H1 (cell line): Measurements from ENCODE around the gene OSBPL3. TPM values are rescaled to one million over a fixed set of nuclear protein-coding genes. Genes with fewer than 3 reads are reported as not detected.

ENCODE experiments used
- CHD2 ChIP-seq: IDR thresholded peaks from 2 replicates; pipeline ENCODE4 v1.6.1; 2012; ENCODE audit warnings: low read length, improper control_type of control experiment
- GABPA ChIP-seq: IDR thresholded peaks from 2 replicates; pipeline ENCODE4 v1.6.1; 2011; ENCODE audit warnings: mild to moderate bottlenecking, low read length, moderate library complexity, borderline replicate concordance; ENCODE audit not compliant: insufficient read depth
- SRF ChIP-seq: IDR thresholded peaks from 2 replicates; pipeline ENCODE4 v1.6.1; 2011; ENCODE audit warnings: mild to moderate bottlenecking, low read depth, low read length, moderate library complexity
- SUZ12 ChIP-seq: fragments of 200-600 bp; sonication (generic); IDR thresholded peaks from 2 replicates; pipeline ENCODE4 v1.6.1; 2012; ENCODE audit warnings: mild to moderate bottlenecking, inconsistent platforms, low read length, moderate library complexity, mixed read lengths
- polyA plus RNA-seq, 7 experiments: library from polyadenylated mRNA; depleted of rRNA in 3 of 7; stranded (reverse) in 5 of 7; unstranded in 2 of 7; fragments of >200 nt in 5 of 7; fragments of 200-250 nt in 2 of 7; gene quantifications; 1 replicate in 5 of 7; 2 replicates in 1 of 7; 4 replicates in 1 of 7; pipeline versions ENCODE4 v1.2.1 to v1.2.3, GENCODE V29; 2011 to 2013; ENCODE audit warnings: missing spikeins in 2 of 7, mixed read lengths in 2 of 7
- total RNA-seq: library from RNA; stranded (reverse); fragmentation: NEBNext Ultra II Directional; extraction: Animal tissue kit (Norgen Biotek cat#: 25700); gene quantifications from 2 replicates; pipeline ENCODE4 v1.2.1, GENCODE V29; 2021
- TF ChIP-seq, protein P1 (sequence below): IDR thresholded peaks from 2 replicates; pipeline ENCODE4 v1.6.1; 2012; ENCODE audit warnings: inconsistent platforms
- TF ChIP-seq, protein P2 (sequence below): IDR thresholded peaks from 2 replicates; pipeline ENCODE4 v1.6.1; 2012; ENCODE audit warnings: inconsistent platforms

The OSBPL3 gene
- total and polyA plus RNA-seq, 2 of the 8 experiments (the other 6 are each of a cell fraction or from before 2014, with no cell fraction given): 2.8 to 13.9 TPM

DNA sequence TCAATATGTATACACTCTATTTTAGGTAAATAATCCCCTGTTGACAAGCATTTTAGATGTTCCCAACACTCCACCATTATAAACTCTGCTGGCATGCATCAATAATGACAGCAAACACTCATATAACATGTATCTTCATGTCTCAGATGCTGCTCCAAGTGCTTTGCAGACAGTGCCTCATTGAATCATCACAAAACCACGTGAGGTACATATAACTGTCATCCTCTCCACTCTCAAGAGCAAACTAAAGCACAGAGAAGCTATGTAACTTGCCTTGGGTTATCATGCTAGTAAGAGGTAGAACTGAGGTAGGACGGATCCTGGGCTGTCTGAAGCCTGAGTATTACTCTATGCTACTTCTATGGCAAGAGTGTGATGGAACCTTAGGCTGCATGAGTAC is 150.2 kb downstream of the OSBPL3 start (continued):
- TF ChIP-seq, protein P1, sequence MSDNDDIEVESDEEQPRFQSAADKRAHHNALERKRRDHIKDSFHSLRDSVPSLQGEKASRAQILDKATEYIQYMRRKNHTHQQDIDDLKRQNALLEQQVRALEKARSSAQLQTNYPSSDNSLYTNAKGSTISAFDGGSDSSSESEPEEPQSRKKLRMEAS: no peak
- TF ChIP-seq SUZ12 (no peak), SRF (no peak), CHD2 (no peak), GABPA (no peak)
- TF ChIP-seq, protein P2, sequence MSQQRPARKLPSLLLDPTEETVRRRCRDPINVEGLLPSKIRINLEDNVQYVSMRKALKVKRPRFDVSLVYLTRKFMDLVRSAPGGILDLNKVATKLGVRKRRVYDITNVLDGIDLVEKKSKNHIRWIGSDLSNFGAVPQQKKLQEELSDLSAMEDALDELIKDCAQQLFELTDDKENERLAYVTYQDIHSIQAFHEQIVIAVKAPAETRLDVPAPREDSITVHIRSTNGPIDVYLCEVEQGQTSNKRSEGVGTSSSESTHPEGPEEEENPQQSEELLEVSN: no peak
